Cerebellar cortex (tissue), 1 donor: ENCODE results near the gene PDF.

ENCODE experiments used
- DNase-seq: peaks from one replicate; pipeline ENCODE4 v3.0.0-alpha.2; 2015; ENCODE audit warnings: low spot score

PDF gene

DNA sequence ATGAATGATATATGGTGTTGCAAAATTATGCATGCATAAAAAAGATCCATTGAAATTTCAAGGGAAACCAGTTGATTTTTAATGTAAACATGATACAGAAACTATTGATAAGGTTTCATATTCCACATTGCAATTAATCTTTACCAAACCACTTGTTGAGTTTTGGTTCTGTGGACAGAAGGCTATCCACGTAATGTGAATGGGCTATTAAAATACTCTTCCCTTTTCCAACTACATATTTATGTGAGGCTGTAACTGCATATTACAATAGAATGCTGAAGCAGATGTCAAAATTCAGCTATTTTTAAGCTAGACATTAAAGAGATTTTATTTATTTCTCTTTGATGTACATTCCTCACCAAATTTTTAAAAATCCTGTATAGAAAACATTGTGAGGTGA is 53.0 kb downstream of the PDF start:
- no peak for DNase-seq
